ENCODE data around the gene PTRH2.
"Not testable (repeated sequence)": the region's sequence is repeated elsewhere in the genome, so short reads cannot be mapped to it uniquely, and the experiment has no call there.

The PTRH2 gene

DNA sequence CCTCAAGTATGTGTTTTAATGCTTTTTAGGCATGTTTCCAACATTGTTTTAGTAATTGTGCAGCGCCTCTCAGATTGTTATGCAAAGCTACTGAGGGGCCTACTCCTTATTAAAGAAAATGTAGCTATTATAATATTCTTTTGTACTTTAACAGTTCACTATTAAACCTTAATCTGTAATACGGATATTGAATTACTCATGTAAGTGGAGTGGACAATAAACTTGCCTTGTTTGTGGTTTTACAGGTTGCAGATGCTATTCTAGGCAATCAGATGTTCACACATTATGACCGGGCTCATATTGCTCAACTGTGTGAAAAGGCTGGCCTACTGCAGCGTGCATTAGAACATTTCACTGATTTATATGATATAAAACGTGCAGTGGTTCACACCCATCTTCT, 41.0 kb downstream of the PTRH2 start:
- no peak for DNase-seq

DNA sequence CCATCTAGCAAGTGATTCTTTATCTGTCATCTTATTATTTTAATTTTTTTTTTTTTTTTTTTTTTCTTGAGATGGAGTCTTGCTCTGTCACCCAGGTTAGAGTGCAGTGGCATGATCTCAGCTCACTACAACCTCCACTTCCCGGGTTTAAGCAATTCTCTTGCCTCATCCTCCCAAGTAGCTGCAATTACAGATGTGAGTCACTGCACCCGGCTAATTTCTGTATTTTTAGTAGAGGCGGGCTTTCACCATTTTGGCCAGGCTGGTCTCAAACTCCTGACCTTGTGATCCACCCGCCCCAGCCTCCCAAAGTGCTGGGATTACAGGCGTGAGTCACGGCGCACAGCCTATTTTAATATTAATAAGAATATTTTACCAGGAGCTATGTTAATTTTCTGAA, 50.6 kb downstream of the PTRH2 start:
- not testable (repeated sequence) for DNase-seq

DNA sequence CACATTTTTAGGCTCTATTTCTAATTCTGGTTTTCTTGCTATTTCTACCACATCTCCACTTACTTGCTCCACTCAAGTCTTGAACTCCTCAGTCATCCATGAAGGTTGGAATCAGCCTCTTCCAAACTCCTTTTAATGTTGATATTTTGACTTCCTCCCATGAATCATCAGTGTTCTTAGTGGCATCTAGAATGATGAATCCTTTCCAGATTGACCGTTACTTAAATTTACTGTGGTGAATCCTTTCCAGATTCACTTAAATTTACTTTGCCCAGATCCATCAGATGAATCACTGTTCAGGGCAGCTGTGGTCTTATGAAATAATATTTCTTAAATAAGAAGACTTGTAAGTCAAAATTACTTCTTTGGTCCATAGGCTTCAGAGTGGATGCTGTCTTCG, 55.1 kb downstream of the PTRH2 start:
- DNase-seq, result no peak

DNA sequence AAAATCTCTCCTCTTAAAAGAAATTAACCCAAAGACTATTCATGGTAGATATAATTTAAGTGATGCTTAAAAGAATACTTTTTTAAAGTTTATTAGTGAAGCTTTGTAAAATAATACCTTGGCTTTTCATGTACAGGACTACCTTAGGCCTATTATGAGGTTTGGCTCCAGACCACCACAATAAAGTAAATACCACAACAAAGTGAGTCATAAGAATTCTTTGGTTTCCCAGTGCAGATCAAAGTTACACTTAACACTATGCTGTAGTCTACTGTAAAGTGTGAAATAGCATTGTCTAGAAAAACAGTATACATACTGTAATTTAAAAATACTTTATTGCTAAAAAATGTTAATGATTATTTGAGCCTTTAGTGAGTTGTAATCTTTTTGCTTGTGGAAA, 55.9 kb downstream of the PTRH2 start:
- no peak for DNase-seq

DNA sequence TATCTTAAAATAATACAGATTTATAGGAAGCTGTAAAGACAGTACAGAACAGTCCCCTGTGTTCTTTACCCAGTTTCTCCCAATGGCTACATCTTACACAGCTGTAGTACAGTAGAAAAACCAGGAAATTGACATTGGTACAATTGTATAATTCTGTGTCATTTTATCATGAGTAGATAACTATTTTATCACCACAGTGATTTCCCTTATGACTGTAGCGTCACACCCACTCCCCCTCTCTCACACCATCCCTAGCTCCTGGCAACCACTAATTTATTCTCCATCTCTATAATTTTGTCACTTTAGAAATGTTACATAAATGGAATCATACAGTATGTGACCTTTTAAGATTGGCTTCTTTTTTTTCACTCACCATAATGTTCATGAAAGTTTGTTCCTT, 56.6 kb downstream of the PTRH2 start:
- DNase-seq, result no peak

DNA sequence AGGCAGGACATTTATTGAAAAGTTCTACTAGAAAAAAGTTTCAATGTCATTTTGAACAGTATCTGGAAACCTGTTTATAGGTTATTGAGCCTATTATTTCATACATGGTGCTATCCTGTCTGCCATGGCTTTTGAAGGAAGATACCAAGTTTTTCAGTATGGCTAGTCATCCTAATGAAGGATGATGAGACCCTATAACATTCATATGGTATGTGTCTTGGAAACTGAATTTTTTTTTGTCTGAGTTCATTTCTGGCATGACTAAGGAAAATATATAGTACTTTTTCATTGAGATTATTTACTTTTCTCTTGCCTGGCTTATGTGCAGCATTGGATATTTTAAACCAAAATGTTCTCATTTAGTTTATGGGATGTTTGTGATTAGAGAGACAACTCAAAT, 57.3 kb downstream of the PTRH2 start:
- DNase-seq, result no peak

Measured in NCI-H1694 treated with DMSO at 0.1 percent for 48 hours (cell line).